ENCODE data around the gene INSM1.

DNA sequence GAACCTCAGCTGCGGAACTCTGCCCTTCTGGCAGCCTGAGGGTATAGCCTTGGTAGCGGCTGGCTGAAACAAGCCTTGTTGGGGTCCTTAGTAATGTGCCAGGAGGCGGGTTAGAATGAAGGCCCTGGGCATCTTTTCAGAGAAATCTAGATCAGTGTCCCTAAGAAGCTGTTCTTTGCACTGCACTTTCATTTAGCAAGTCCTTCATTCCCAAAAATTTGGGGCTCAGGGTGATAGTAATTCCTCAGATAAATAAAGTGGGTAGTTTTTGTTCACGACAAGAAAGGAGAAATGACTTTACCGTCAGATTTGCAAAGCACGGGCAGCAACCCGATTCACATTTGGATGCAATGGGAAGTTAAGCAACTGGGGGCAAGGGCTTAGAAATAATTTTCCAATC, 3.2 kb downstream of the INSM1 start:
- TF ChIP-seq, protein P1, sequence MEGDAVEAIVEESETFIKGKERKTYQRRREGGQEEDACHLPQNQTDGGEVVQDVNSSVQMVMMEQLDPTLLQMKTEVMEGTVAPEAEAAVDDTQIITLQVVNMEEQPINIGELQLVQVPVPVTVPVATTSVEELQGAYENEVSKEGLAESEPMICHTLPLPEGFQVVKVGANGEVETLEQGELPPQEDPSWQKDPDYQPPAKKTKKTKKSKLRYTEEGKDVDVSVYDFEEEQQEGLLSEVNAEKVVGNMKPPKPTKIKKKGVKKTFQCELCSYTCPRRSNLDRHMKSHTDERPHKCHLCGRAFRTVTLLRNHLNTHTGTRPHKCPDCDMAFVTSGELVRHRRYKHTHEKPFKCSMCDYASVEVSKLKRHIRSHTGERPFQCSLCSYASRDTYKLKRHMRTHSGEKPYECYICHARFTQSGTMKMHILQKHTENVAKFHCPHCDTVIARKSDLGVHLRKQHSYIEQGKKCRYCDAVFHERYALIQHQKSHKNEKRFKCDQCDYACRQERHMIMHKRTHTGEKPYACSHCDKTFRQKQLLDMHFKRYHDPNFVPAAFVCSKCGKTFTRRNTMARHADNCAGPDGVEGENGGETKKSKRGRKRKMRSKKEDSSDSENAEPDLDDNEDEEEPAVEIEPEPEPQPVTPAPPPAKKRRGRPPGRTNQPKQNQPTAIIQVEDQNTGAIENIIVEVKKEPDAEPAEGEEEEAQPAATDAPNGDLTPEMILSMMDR (IDR thresholded peaks at IDR 0.05; ENCODE audit: low read depth, low read length) = no peak
- TF ChIP-seq EZH2phosphoT487 (IDR thresholded peaks at IDR 0.05; ENCODE audit: low read depth) = 0 out of 2 replicates have a peak, but pooled peaks have one; percentile 10
